Endometrial microvascular endothelial cells (primary cell): ENCODE data around the gene NFATC4. TPM values are rescaled to one million over a fixed set of nuclear protein-coding genes. Genes with fewer than 3 reads are reported as not detected.
"Not testable (repeated sequence)": the region's sequence is repeated elsewhere in the genome, so short reads cannot be mapped to it uniquely, and the experiment has no call there.

Source experiments
- in situ Hi-C: cut with HindIII; loops from 2 replicates; pipeline ENCODE4 v1.10.0; 2017; ENCODE audit warnings: low sequenced_read_pairs, low pct_unique_long_range_greater_than_20kb; ENCODE audit errors: inconsistent ontology term
- total RNA-seq: library from RNA; depleted of rRNA; stranded (reverse); fragments of >200 nt; gene quantifications from one replicate; pipeline ENCODE4 v1.2.3, GENCODE V29; 2015; ENCODE audit errors: inconsistent ontology term

Gene NFATC4
- 11.9 TPM for total RNA-seq

- in situ Hi-C loops = loop anchor here (5.0 kb wide), 1 partner anchor 70 kb away; no protein-coding TSS in a partner anchor
Measured at GRCh38 chr14:24367514-24368211, at the start of gene NFATC4. Gene NFATC4, plus strand, starts transcription at chr14:24368184. Its CDS starts 157 bp downstream, at chr14:24368341.

GRCh38 chr14:24321212-24321975 lies 46.6 kb upstream of the NFATC4 start:
- in situ Hi-C loops = no loop called here

GRCh38 chr14:24322672-24323071 lies 45.3 kb upstream of the NFATC4 start:
- in situ Hi-C loops = no loop called here

GRCh38 chr14:24323341-24323740 lies 44.6 kb upstream of the NFATC4 start:
- in situ Hi-C loops = no loop called here

- in situ Hi-C loops = no loop called here
Measured at GRCh38 chr14:24324024-24324423, 44.0 kb upstream of the NFATC4 start.

- in situ Hi-C loops = no loop called here
Measured at GRCh38 chr14:24325041-24325530, 42.9 kb upstream of the NFATC4 start.

- in situ Hi-C loops = no loop called here
Measured at GRCh38 chr14:24325963-24326362, 42.0 kb upstream of the NFATC4 start.

GRCh38 chr14:24327303-24327702 lies 40.7 kb upstream of the NFATC4 start:
- in situ Hi-C loops = no loop called here

- in situ Hi-C loops = not testable (repeated sequence)
Measured at GRCh38 chr14:24327914-24328313, 40.1 kb upstream of the NFATC4 start.

- in situ Hi-C loops = no loop called here
Measured at GRCh38 chr14:24329073-24329663, 38.8 kb upstream of the NFATC4 start.

- in situ Hi-C loops = no loop called here
Measured at GRCh38 chr14:24329736-24330135, 38.2 kb upstream of the NFATC4 start.

- in situ Hi-C loops = no loop called here
Measured at GRCh38 chr14:24330973-24331674, 36.9 kb upstream of the NFATC4 start.

GRCh38 chr14:24331731-24332267 lies 36.2 kb upstream of the NFATC4 start:
- in situ Hi-C loops = no loop called here

- in situ Hi-C loops = no loop called here
Measured at GRCh38 chr14:24332268-24332993, 35.6 kb upstream of the NFATC4 start.

- in situ Hi-C loops = no loop called here
Measured at GRCh38 chr14:24334431-24335291, 33.3 kb upstream of the NFATC4 start, which contains the start of gene ADCY4. Gene ADCY4, minus strand, starts transcription at chr14:24335071. Its CDS starts 419 bp downstream, at chr14:24334652.

- in situ Hi-C loops = no loop called here
Measured at GRCh38 chr14:24335461-24336171, 32.4 kb upstream of the NFATC4 start.
